Activated CD4-positive, alpha-beta T cell treated with anti-CD3 and anti-CD28 coated beads for 36 hours (primary cell): ENCODE results near the gene MMP13. TPM values are rescaled to one million over a fixed set of nuclear protein-coding genes. Genes with fewer than 3 reads are reported as not detected.

Experiments used
- total RNA-seq, 2 experiments: library from RNA; stranded (reverse); gene quantifications; one replicate each; pipeline ENCODE4 v1.2.3, GENCODE V29; 2021

Gene MMP13
- total RNA-seq, 2 experiments from 2014 or later: not detected

Other genes with a start within 250 kb of the MMP13 start
- not detected for gene MMP27, start 250.0 kb downstream of the MMP13 start, total RNA-seq
- not detected for gene MMP8, start 230.8 kb downstream of the MMP13 start, total RNA-seq
- gene MMP10, start 175.1 kb downstream of the MMP13 start, total RNA-seq: not detected
- gene MMP1, start 157.6 kb downstream of the MMP13 start, total RNA-seq: not detected
- not detected for gene MMP3, start 112.1 kb downstream of the MMP13 start, total RNA-seq
- not detected for gene MMP12, start 80.8 kb downstream of the MMP13 start, total RNA-seq
- gene DCUN1D5, start 136.4 kb upstream of the MMP13 start, total RNA-seq: 10 to 100 TPM; 59.2 to 78.1 TPM
- gene DYNC2H1, start 153.7 kb upstream of the MMP13 start, total RNA-seq: 1 to 10 TPM; 1.4 to 1.9 TPM